ENCODE data around the gene DLGAP1.

The DLGAP1 gene

GRCh38 chr18:3923750-3924149 lies 531.4 kb downstream of the DLGAP1 start:
- no peak for DNase-seq

GRCh38 chr18:3921826-3922225 lies 533.3 kb downstream of the DLGAP1 start:
- no peak for DNase-seq

GRCh38 chr18:3920832-3921231 lies 534.3 kb downstream of the DLGAP1 start:
- DNase-seq = no peak

GRCh38 chr18:3919396-3920061 lies 535.6 kb downstream of the DLGAP1 start:
- no peak for DNase-seq

GRCh38 chr18:3916082-3916481 lies 539.0 kb downstream of the DLGAP1 start:
- DNase-seq = no peak

- no peak for DNase-seq
Measured at GRCh38 chr18:3914833-3915610, 540.1 kb downstream of the DLGAP1 start.

- no peak for DNase-seq
Measured at GRCh38 chr18:3914109-3914508, 541.0 kb downstream of the DLGAP1 start.

- DNase-seq = no peak
Measured at GRCh38 chr18:3912705-3913104, 542.4 kb downstream of the DLGAP1 start.

GRCh38 chr18:3911413-3911812 lies 543.7 kb downstream of the DLGAP1 start:
- no peak for DNase-seq

- DNase-seq = no peak
Measured at GRCh38 chr18:3910512-3910911, 544.6 kb downstream of the DLGAP1 start.

GRCh38 chr18:3907955-3908354 lies 547.2 kb downstream of the DLGAP1 start:
- DNase-seq = no peak

- no peak for DNase-seq
Measured at GRCh38 chr18:3906116-3906750, 548.9 kb downstream of the DLGAP1 start.

GRCh38 chr18:3903337-3903736 lies 551.8 kb downstream of the DLGAP1 start:
- DNase-seq = no peak

- no peak for DNase-seq
Measured at GRCh38 chr18:3902676-3903075, 552.4 kb downstream of the DLGAP1 start.

- no peak for DNase-seq
Measured at GRCh38 chr18:3901811-3902210, 553.3 kb downstream of the DLGAP1 start.

GRCh38 chr18:3901042-3901441 lies 554.1 kb downstream of the DLGAP1 start:
- no peak for DNase-seq

GRCh38 chr18:3900327-3900726 lies 554.8 kb downstream of the DLGAP1 start:
- no peak for DNase-seq

GRCh38 chr18:3898861-3899613 lies 556.1 kb downstream of the DLGAP1 start:
- DNase-seq = no peak

- no peak for DNase-seq
Measured at GRCh38 chr18:3892152-3892551, 563.0 kb downstream of the DLGAP1 start.

GRCh38 chr18:3891245-3891644 lies 563.9 kb downstream of the DLGAP1 start:
- DNase-seq = no peak

GRCh38 chr18:3889803-3890202 lies 565.3 kb downstream of the DLGAP1 start:
- DNase-seq = no peak

GRCh38 chr18:3889121-3889520 lies 566.0 kb downstream of the DLGAP1 start:
- DNase-seq = no peak

GRCh38 chr18:3886575-3887322 lies 568.4 kb downstream of the DLGAP1 start:
- no peak for DNase-seq

All from CD4-positive, alpha-beta T cell treated with Interleukin-21 for 1 hour (primary cell).